ENCODE measurements around the gene SIL1. TPM values are rescaled to one million over a fixed set of nuclear protein-coding genes. Genes with fewer than 3 reads are reported as not detected.

Gene SIL1
- total and polyA plus RNA-seq, 2 donors from 2014 or later: 48.6 to 91.7 TPM

DNA sequence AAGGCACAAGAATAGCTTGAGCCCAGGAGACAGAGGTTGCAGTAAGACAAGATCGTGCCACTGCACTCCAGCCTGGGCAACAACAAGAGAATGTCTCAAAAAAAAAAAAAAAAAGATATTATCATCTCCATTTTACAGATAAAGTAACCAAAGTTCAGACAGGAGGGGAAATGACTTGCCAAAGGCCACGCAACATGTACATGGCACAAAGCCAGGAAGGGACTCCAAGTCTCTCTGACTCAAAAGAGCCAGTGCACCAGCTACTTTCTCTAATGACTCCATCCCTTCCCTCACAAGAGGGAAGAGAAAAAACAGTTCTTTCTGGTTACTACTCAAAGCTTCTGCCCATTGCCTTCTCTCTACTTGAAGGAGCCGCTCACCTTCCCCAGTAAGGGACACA, 34.1 kb downstream of the SIL1 start:
- intact Hi-C loops (cut with DNase I): no loop called here
- Histone ChIP-seq H3K4me3 (ENCODE audit: low read length in 3 of 3) (no peak overlapping the region), H3K27ac (ENCODE audit: low read depth in 2 of 2, low read length in 2 of 2) (no peak overlapping the region), H3K9ac (ENCODE audit: low read length in 3 of 3) (no peak overlapping the region), H3K36me3 (ENCODE audit: control insufficient read depth in 2 of 3, insufficient read depth in 3 of 3, low read length in 3 of 3) (no peaks in the 10 kb centered on the region), H3K27me3 (ENCODE audit: control insufficient read depth, insufficient read depth, low read length) (no peaks in the 10 kb centered on the region), H3K9me3 (ENCODE audit: control insufficient read depth in 2 of 3, insufficient read depth in 1 of 3, low read length in 3 of 3) (no peaks in the 10 kb centered on the region), H3K4me1 (ENCODE audit: control insufficient read depth in 2 of 3, insufficient read depth in 2 of 3, low read depth in 1 of 3, low read length in 3 of 3) (no peaks in the 10 kb centered on the region)
- no peak for DNase-seq
- FAIRE-seq: no peak
- TF ChIP-seq, protein P1, sequence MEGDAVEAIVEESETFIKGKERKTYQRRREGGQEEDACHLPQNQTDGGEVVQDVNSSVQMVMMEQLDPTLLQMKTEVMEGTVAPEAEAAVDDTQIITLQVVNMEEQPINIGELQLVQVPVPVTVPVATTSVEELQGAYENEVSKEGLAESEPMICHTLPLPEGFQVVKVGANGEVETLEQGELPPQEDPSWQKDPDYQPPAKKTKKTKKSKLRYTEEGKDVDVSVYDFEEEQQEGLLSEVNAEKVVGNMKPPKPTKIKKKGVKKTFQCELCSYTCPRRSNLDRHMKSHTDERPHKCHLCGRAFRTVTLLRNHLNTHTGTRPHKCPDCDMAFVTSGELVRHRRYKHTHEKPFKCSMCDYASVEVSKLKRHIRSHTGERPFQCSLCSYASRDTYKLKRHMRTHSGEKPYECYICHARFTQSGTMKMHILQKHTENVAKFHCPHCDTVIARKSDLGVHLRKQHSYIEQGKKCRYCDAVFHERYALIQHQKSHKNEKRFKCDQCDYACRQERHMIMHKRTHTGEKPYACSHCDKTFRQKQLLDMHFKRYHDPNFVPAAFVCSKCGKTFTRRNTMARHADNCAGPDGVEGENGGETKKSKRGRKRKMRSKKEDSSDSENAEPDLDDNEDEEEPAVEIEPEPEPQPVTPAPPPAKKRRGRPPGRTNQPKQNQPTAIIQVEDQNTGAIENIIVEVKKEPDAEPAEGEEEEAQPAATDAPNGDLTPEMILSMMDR (IDR thresholded peaks at IDR 0.05; ENCODE audit: borderline replicate concordance, extremely low read depth, insufficient read depth): no peak

DNA sequence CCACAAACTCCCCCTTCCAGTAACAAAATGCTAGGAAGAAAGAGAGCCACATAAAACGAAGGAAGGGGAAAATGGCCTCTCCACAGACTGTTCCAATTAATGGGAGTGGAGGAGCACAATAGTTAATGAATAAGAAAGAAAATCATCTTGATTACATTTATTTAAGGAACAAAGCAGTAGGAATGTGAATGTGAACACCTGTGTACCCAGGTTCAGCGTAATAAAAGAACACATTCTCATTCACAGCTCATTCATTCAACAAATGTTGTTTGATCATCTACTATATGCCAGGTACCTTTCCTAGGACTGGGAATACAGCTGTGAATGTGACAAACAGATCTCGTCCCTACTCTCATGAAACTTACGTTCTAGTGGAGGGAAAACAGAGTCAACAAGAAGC, 35.7 kb downstream of the SIL1 start:
- TF ChIP-seq, protein P1 (IDR thresholded peaks at IDR 0.05; ENCODE audit: borderline replicate concordance, extremely low read depth, insufficient read depth): no peak

DNA sequence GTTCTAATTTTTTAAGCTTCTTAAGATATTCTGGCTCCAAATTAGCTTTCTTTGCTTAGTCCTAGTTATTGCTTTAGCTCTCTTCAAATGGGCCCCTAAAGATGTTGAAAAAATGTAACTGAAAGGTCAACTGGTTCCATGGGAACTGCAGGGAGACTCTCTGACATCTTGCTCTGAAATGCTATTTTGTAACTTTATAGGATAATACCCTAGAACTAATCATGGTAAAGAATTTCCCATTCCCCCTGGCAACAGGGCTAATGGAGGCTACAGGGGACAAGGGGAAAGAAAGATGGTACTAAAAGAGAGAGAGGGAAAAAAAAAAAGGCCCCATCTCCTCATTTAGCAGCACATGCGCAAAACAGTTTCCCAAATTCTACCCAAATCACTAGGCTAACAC, 39.4 kb downstream of the SIL1 start:
- DNase-seq (no peak), FAIRE-seq (no peak)
- intact Hi-C loops (cut with DNase I): no loop called here
- Histone ChIP-seq H3K9me3 (ENCODE audit: control insufficient read depth in 2 of 3, insufficient read depth in 1 of 3, low read length in 3 of 3) (no peaks in the 10 kb centered on the region), H3K4me3 (ENCODE audit: low read length in 3 of 3) (no peak overlapping the region), H3K4me1 (ENCODE audit: control insufficient read depth in 2 of 3, insufficient read depth in 2 of 3, low read depth in 1 of 3, low read length in 3 of 3) (no peaks in the 10 kb centered on the region), H3K27ac (ENCODE audit: low read depth in 2 of 2, low read length in 2 of 2) (no peak overlapping the region), H3K27me3 (ENCODE audit: control insufficient read depth, insufficient read depth, low read length) (no peaks in the 10 kb centered on the region), H3K36me3 (ENCODE audit: control insufficient read depth in 2 of 3, insufficient read depth in 3 of 3, low read length in 3 of 3) (no peaks in the 10 kb centered on the region), H3K9ac (ENCODE audit: low read length in 3 of 3) (no peak overlapping the region)
- TF ChIP-seq, protein P1 (IDR thresholded peaks at IDR 0.05; ENCODE audit: borderline replicate concordance, extremely low read depth, insufficient read depth): no peak

More for the DNA sequence above, 35.7 kb downstream of the SIL1 start:
- FAIRE-seq (no peak), DNase-seq (no peak)
- Histone ChIP-seq H3K9me3 (ENCODE audit: control insufficient read depth in 2 of 3, insufficient read depth in 1 of 3, low read length in 3 of 3) (no peaks in the 10 kb centered on the region), H3K4me3 (ENCODE audit: low read length in 3 of 3) (no peak overlapping the region), H3K9ac (ENCODE audit: low read length in 3 of 3) (no peak overlapping the region), H3K27ac (ENCODE audit: low read depth in 2 of 2, low read length in 2 of 2) (no peak overlapping the region), H3K4me1 (ENCODE audit: control insufficient read depth in 2 of 3, insufficient read depth in 2 of 3, low read depth in 1 of 3, low read length in 3 of 3) (no peaks in the 10 kb centered on the region), H3K36me3 (ENCODE audit: control insufficient read depth in 2 of 3, insufficient read depth in 3 of 3, low read length in 3 of 3) (no peaks in the 10 kb centered on the region), H3K27me3 (ENCODE audit: control insufficient read depth, insufficient read depth, low read length) (no peaks in the 10 kb centered on the region)
- intact Hi-C loops (cut with DNase I): no loop called here

DNA sequence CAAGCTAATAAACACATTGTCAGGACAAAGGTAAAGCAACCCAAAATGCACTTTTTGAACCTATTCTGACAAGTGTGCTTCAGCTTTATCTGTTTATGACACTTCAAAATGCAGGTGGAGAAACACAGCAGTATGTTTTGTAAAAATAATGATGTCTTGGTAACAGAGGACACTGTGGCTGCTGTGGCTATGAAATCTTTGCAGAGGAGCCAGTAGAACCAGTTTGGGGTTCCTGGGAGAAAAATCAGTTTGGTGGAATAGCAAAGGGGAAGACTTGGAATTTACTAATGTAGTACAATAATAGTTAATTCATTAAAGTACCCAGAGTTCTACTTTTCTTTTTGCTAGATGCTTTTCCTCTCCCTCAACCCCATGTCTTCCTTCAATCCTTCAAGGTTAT, 40.6 kb downstream of the SIL1 start:
- FAIRE-seq: no peak
- no peak for DNase-seq
- H3K9me3 ChIP-seq (ENCODE audit: control insufficient read depth in 2 of 3, insufficient read depth in 1 of 3, low read length in 3 of 3): no peaks in the 10 kb centered on the region
- H3K36me3 ChIP-seq (ENCODE audit: control insufficient read depth in 2 of 3, insufficient read depth in 3 of 3, low read length in 3 of 3): no peaks in the 10 kb centered on the region
- no peaks in the 10 kb centered on the region for H3K27me3 ChIP-seq (ENCODE audit: control insufficient read depth, insufficient read depth, low read length)
- no peaks in the 10 kb centered on the region for H3K4me1 ChIP-seq (ENCODE audit: control insufficient read depth in 2 of 3, insufficient read depth in 2 of 3, low read depth in 1 of 3, low read length in 3 of 3)
- TF ChIP-seq, protein P1 (IDR thresholded peaks at IDR 0.05; ENCODE audit: borderline replicate concordance, extremely low read depth, insufficient read depth): no peak
- no peak overlapping the region for H3K4me3 ChIP-seq (ENCODE audit: low read length in 3 of 3)
- no peak overlapping the region for H3K9ac ChIP-seq (ENCODE audit: low read length in 3 of 3)
- no peak overlapping the region for H3K27ac ChIP-seq (ENCODE audit: low read depth in 2 of 2, low read length in 2 of 2)
- intact Hi-C loops (cut with DNase I): no loop called here
